H1 (cell line): ENCODE measurements around the gene ZCCHC17. TPM values are rescaled to one million over a fixed set of nuclear protein-coding genes. Genes with fewer than 3 reads are reported as not detected.

Experiments used
- CTCF ChIA-PET: fragments of 300-600 bp; sonication (Branson Sonifier 250); formaldehyde crosslinking; loops from one replicate; lab custom pipeline; 2021; ENCODE audit not compliant: partially characterized antibody; lab: Charles Lee
- POLR2A ChIA-PET: fragments of 300-600 bp; sonication (Branson Sonifier 250); formaldehyde crosslinking; loops from one replicate; lab custom pipeline; 2021; ENCODE audit warnings: inconsistent platforms; ENCODE audit not compliant: partially characterized antibody; lab: Charles Lee
- DNase-seq, 2 experiments: peaks; one replicate each; pipeline versions ENCODE4 v3.0.0 to v3.0.0-alpha.2; 2010 to 2022; ENCODE audit warnings: low spot score in 2 of 2, low read depth in 1 of 2, mixed read lengths in 1 of 2
- FAIRE-seq: peaks from 2 replicates; lab custom pipeline; 2011; peaks lifted over from hg19 to GRCh38; lab: Jason Lieb, UNC
- H2AFZ ChIP-seq: 2 replicates; pipeline ENCODE4 v1.8.1; 2012; ENCODE audit warnings: low read length, inconsistent platforms
- H2AK5ac ChIP-seq: 2 replicates; pipeline ENCODE4 v1.6.1; 2013; ENCODE audit warnings: low read depth, low read length
- H2BK120ac ChIP-seq: replicated peaks from 2 replicates; pipeline ENCODE3; 2013; ENCODE audit warnings: low read depth, low read length, inconsistent platforms
- H2BK12ac ChIP-seq: 2 replicates; pipeline ENCODE4 v1.6.1; 2013; ENCODE audit warnings: low read depth, low read length
- H2BK15ac ChIP-seq: 2 replicates; pipeline ENCODE4 v1.6.1; 2013; ENCODE audit warnings: low read length
- H2BK20ac ChIP-seq: 2 replicates; pipeline ENCODE4 v1.6.1; 2013; ENCODE audit warnings: low read length
- H2BK5ac ChIP-seq: 2 replicates; pipeline ENCODE4 v1.6.1; 2013; ENCODE audit warnings: low read depth, low read length
- H3K14ac ChIP-seq: 2 replicates; pipeline ENCODE4 v1.6.1; 2013; ENCODE audit warnings: inconsistent platforms; ENCODE audit not compliant: insufficient read length
- H3K18ac ChIP-seq: 2 replicates; pipeline ENCODE4 v1.6.1; 2013; ENCODE audit warnings: low read length; ENCODE audit errors: extremely low read depth
- H3K23ac ChIP-seq: 2 replicates; pipeline ENCODE4 v1.6.1; 2013; ENCODE audit warnings: inconsistent platforms; ENCODE audit not compliant: insufficient read length
- H3K23me2 ChIP-seq: 2 replicates; pipeline ENCODE4 v1.6.1; 2013; ENCODE audit warnings: low read depth, low read length
- H3K27ac ChIP-seq: 2 replicates; pipeline ENCODE4 v1.6.1; 2011; ENCODE audit warnings: low read depth, low read length, inconsistent platforms
- H3K27me3 ChIP-seq, 4 experiments: replicated peaks in 1 of 4; 1 replicate in 1 of 4; 2 replicates in 3 of 4; pipeline versions ENCODE4 v1.6.1 to v1.8.1; 2011 to 2013; ENCODE audit warnings: low read length in 3 of 4, mild to moderate bottlenecking in 3 of 4, inconsistent platforms in 2 of 4, mixed read lengths in 2 of 4, moderate library complexity in 1 of 4; ENCODE audit not compliant: control insufficient read depth in 3 of 4, insufficient read depth in 3 of 4; ENCODE audit errors: extremely low read depth in 1 of 4
- H3K36me3 ChIP-seq, 4 experiments: 2 replicates each; pipeline versions ENCODE4 v1.6.1 to v1.8.1; 2011 to 2013; ENCODE audit warnings: mild to moderate bottlenecking in 4 of 4, low read length in 3 of 4, moderate library complexity in 2 of 4, control low read depth in 1 of 4, inconsistent platforms in 1 of 4; ENCODE audit not compliant: insufficient read depth in 4 of 4, control insufficient read depth in 2 of 4
- H3K4ac ChIP-seq: replicated peaks from 2 replicates; pipeline ENCODE3; 2013; ENCODE audit warnings: low read length, low read depth, mixed read lengths, inconsistent platforms; ENCODE audit not compliant: insufficient read length
- H3K4me1 ChIP-seq, 4 experiments: replicated peaks in 1 of 4; 1 replicate in 1 of 4; 2 replicates in 3 of 4; pipeline versions ENCODE4 v1.6.1 to v1.8.1; 2011 to 2013; ENCODE audit warnings: low read length in 3 of 4, inconsistent platforms in 2 of 4, mixed read lengths in 1 of 4; ENCODE audit not compliant: insufficient read depth in 4 of 4, control insufficient read depth in 3 of 4
- H3K4me2 ChIP-seq, 2 experiments: 2 replicates each; pipeline versions ENCODE4 v1.6.1 to v1.8.1; 2011 to 2013; ENCODE audit warnings: low read depth in 2 of 2, low read length in 2 of 2, control low read depth in 1 of 2, inconsistent platforms in 1 of 2, mild to moderate bottlenecking in 1 of 2; ENCODE audit not compliant: insufficient read depth in 1 of 2
- H3K4me3 ChIP-seq, 4 experiments: fragments of 200-600, 300-600 bp in 1 of 4; sonication (generic), shearing (Covaris generic), sonication (Bioruptor Twin) in 1 of 4; 2 replicates each; pipeline versions ENCODE4 v1.5.1 to v1.8.1; 2011 to 2016; ENCODE audit warnings: low read length in 4 of 4, low read depth in 3 of 4, control low read depth in 2 of 4, inconsistent platforms in 2 of 4, mild to moderate bottlenecking in 2 of 4, mixed read lengths in 1 of 4, moderate library complexity in 1 of 4; ENCODE audit not compliant: insufficient read depth in 2 of 4; ENCODE audit errors: extremely low read depth in 1 of 4
- H3K56ac ChIP-seq: replicated peaks from 2 replicates; pipeline ENCODE3; 2013; ENCODE audit warnings: low read depth, mild to moderate bottlenecking, mixed read lengths, low read length, inconsistent platforms; ENCODE audit not compliant: insufficient read length
- H3K79me1 ChIP-seq: 2 replicates; pipeline ENCODE4 v1.6.1; 2013; ENCODE audit warnings: low read depth, low read length, control low read depth
- H3K79me2 ChIP-seq, 2 experiments: 2 replicates each; pipeline versions ENCODE4 v1.6.1 to v1.8.1; 2012 to 2013; ENCODE audit warnings: low read length in 2 of 2, mild to moderate bottlenecking in 2 of 2, inconsistent platforms in 1 of 2; ENCODE audit not compliant: insufficient read depth in 2 of 2, control insufficient read depth in 1 of 2
- H3K9ac ChIP-seq, 4 experiments: replicated peaks in 1 of 4; 1 replicate in 1 of 4; 2 replicates in 3 of 4; pipeline versions ENCODE4 v1.6.1 to v1.8.1; 2011 to 2013; ENCODE audit warnings: low read depth in 3 of 4, low read length in 3 of 4, control low read depth in 2 of 4, mild to moderate bottlenecking in 2 of 4, moderate library complexity in 2 of 4, inconsistent platforms in 1 of 4; ENCODE audit errors: extremely low read depth in 1 of 4
- H3K9me3 ChIP-seq, 2 experiments: 2 replicates each; pipeline versions ENCODE4 v1.6.1 to v1.8.1; 2012 to 2013; ENCODE audit warnings: mild to moderate bottlenecking in 2 of 2, moderate library complexity in 2 of 2, control low read depth in 1 of 2, inconsistent platforms in 1 of 2, low read depth in 1 of 2, low read length in 1 of 2, mixed read lengths in 1 of 2; ENCODE audit not compliant: insufficient read depth in 2 of 2
- H4K20me1 ChIP-seq, 2 experiments: replicated peaks in 1 of 2; 2 replicates each; pipeline versions ENCODE3 to v1.8.1; 2011 to 2013; ENCODE audit warnings: inconsistent platforms in 2 of 2, low read length in 2 of 2, mild to moderate bottlenecking in 1 of 2; ENCODE audit not compliant: insufficient read depth in 2 of 2, control insufficient read depth in 1 of 2
- H4K5ac ChIP-seq: 2 replicates; pipeline ENCODE4 v1.6.1; 2013; ENCODE audit warnings: low read length, low read depth, mixed read lengths, inconsistent platforms; ENCODE audit not compliant: insufficient read length
- H4K8ac ChIP-seq: 2 replicates; pipeline ENCODE4 v1.8.0; 2013; ENCODE audit warnings: mild to moderate bottlenecking, moderate library complexity, low read length, inconsistent platforms; ENCODE audit not compliant: insufficient read depth; ENCODE audit errors: extremely low read depth
- H4K91ac ChIP-seq: replicated peaks from 2 replicates; pipeline ENCODE3; 2013; ENCODE audit warnings: low read length, mixed read lengths, inconsistent platforms; ENCODE audit not compliant: insufficient read length
- ASH2L ChIP-seq: fragments of 200-600, 300-600 bp; sonication (generic); IDR thresholded peaks from one replicate; pipeline ENCODE4 v1.7.1; 2017; ENCODE audit warnings: low read length
- CREB1 ChIP-seq: IDR thresholded peaks from 2 replicates; pipeline ENCODE4 v1.6.1; 2012; ENCODE audit warnings: inconsistent platforms
- EP300 ChIP-seq, 2 experiments: IDR thresholded peaks; 1 replicate in 1 of 2; 2 replicates in 1 of 2; pipeline ENCODE4 v1.6.1; 2011 to 2012; ENCODE audit warnings: low read depth in 2 of 2, low read length in 2 of 2, mild to moderate bottlenecking in 2 of 2, borderline replicate concordance in 1 of 2, inconsistent platforms in 1 of 2, moderate library complexity in 1 of 2
- GABPA ChIP-seq: IDR thresholded peaks from 2 replicates; pipeline ENCODE4 v1.6.1; 2011; ENCODE audit warnings: mild to moderate bottlenecking, low read length, moderate library complexity, borderline replicate concordance; ENCODE audit not compliant: insufficient read depth
- HDAC6 ChIP-seq: IDR thresholded peaks from one replicate; pipeline ENCODE4 v1.7.1; 2012; ENCODE audit warnings: low read depth, mild to moderate bottlenecking, inconsistent platforms, low read length, moderate library complexity
- KDM4A ChIP-seq: IDR thresholded peaks from one replicate; pipeline ENCODE4 v1.7.1; 2012; ENCODE audit warnings: low read depth, mild to moderate bottlenecking, moderate library complexity, low read length, inconsistent platforms; ENCODE audit not compliant: severe bottlenecking
- MAFK ChIP-seq: IDR thresholded peaks from 2 replicates; pipeline ENCODE4 v1.6.1; 2012; ENCODE audit warnings: low read depth, mild to moderate bottlenecking, improper control_type of control experiment, low read length
- NRF1 ChIP-seq: IDR thresholded peaks from 2 replicates; pipeline ENCODE4 v1.6.1; 2011; ENCODE audit warnings: mild to moderate bottlenecking, low read depth, low read length, improper control_type of control experiment
- POLR2A ChIP-seq, 2 experiments: IDR thresholded peaks; 1 replicate in 1 of 2; 2 replicates in 1 of 2; pipeline ENCODE4 v1.6.1; 2011; ENCODE audit warnings: low read depth in 2 of 2, low read length in 2 of 2, mild to moderate bottlenecking in 2 of 2; ENCODE audit errors: control extremely low read depth in 1 of 2
- SIRT6 ChIP-seq: IDR thresholded peaks from one replicate; pipeline ENCODE4 v1.7.1; 2012; ENCODE audit warnings: low read length, inconsistent platforms
- SIX5 ChIP-seq: IDR thresholded peaks from 2 replicates; pipeline ENCODE4 v1.6.1; 2011; ENCODE audit warnings: mild to moderate bottlenecking, low read depth, low read length
- SP2 ChIP-seq: IDR thresholded peaks from 2 replicates; pipeline ENCODE4 v1.6.1; 2012; ENCODE audit warnings: mild to moderate bottlenecking, low read length, inconsistent platforms
- SRF ChIP-seq: IDR thresholded peaks from 2 replicates; pipeline ENCODE4 v1.6.1; 2011; ENCODE audit warnings: mild to moderate bottlenecking, low read depth, low read length, moderate library complexity
- TBP ChIP-seq: IDR thresholded peaks from 2 replicates; pipeline ENCODE4 v1.6.1; 2011; ENCODE audit warnings: low read depth, low read length, improper control_type of control experiment
- WGBS, 2 experiments: shearing (Covaris generic) in 1 of 2; methylation state at CpG; one replicate each; pipeline versions ENCODE4 v1.1.6 to v1.1.7; 2013 to 2015; ENCODE audit warnings: low lambda C conversion rate in 2 of 2, mixed read lengths in 2 of 2, inconsistent platforms in 1 of 2, low coverage in 1 of 2, missing lambda C conversion rate in 1 of 2; ENCODE audit not compliant: insufficient replicate concordance in 2 of 2, insufficient coverage in 1 of 2, insufficient read length in 1 of 2; ENCODE audit errors: extremely low coverage in 1 of 2, missing lambda C conversion rate in 1 of 2; 5-methylcytosine and 5-hydroxymethylcytosine counted together
- polyA plus RNA-seq, 7 experiments: library from polyadenylated mRNA; depleted of rRNA in 3 of 7; stranded (reverse) in 5 of 7; unstranded in 2 of 7; fragments of >200 nt in 5 of 7; fragments of 200-250 nt in 2 of 7; gene quantifications; 1 replicate in 5 of 7; 2 replicates in 1 of 7; 4 replicates in 1 of 7; pipeline versions ENCODE4 v1.2.1 to v1.2.3, GENCODE V29; 2011 to 2013; ENCODE audit warnings: missing spikeins in 2 of 7, mixed read lengths in 2 of 7
- total RNA-seq: library from RNA; stranded (reverse); fragmentation: NEBNext Ultra II Directional; extraction: Animal tissue kit (Norgen Biotek cat#: 25700); gene quantifications from 2 replicates; pipeline ENCODE4 v1.2.1, GENCODE V29; 2021
- TF ChIP-seq, protein P1 (sequence below): IDR thresholded peaks from 2 replicates; pipeline ENCODE4 v1.6.1; 2011; ENCODE audit warnings: low read length, improper control_type of control experiment

ZCCHC17 gene
- total and polyA plus RNA-seq, 2 of the 8 experiments (the other 6 are each of a cell fraction or from before 2014, with no cell fraction given) = 51.6 to 59.3 TPM

DNA sequence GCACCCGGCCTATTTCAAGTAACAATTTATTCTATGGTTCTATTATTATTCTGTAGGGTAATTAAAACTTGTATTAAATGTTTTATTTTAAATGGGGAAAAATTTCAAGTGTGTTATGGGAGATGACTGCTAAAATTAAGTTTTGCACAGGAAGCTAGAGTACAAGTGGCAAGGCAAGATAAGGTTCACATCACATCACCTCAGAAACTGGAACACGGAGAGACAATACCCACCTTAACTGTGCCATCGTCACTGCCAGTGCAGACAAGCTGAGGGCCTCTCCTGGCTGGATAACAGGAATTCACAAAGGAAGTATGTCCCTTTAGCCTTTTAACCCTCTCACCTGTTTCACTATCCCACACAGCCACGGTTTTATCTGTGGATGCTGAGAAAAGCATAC is 7.8 kb upstream of the ZCCHC17 start:
- no peak overlapping the region for H3K56ac ChIP-seq
- no peak overlapping the region for H4K8ac ChIP-seq
- H3K4me2 ChIP-seq = no peak overlapping the region
- H2AK5ac ChIP-seq = no peak overlapping the region
- H2AFZ ChIP-seq = no peak overlapping the region
- no peak overlapping the region for H3K4ac ChIP-seq
- POLR2A ChIA-PET = interaction anchor here (1.4 to 4.8 kb wide), 3 partner anchors 9 to 25 kb away, joined by 3 to 45 read pairs (median 4); no protein-coding TSS in a partner anchor
- no peak overlapping the region for H2BK5ac ChIP-seq
- 92% methylated on average over 4 of the region's 4 CpGs; no CpG with 5 or more reads in 1 of the 2 experiments for WGBS, 2 experiments
- no peak overlapping the region for H3K23ac ChIP-seq
- no peak overlapping the region; a peak in 1 of 7 replicates for H3K9ac ChIP-seq
- H3K4me3 ChIP-seq = no peak overlapping the region
- no peak for DNase-seq
- no peaks in the 10 kb centered on the region; the same call in none of the 2 replicates for H3K79me1 ChIP-seq
- CTCF ChIA-PET = interaction anchor here (0.7 kb wide), 1 partner anchor 23 kb away, joined by 3 read pairs; no protein-coding TSS in a partner anchor
- H2BK120ac ChIP-seq = no peak overlapping the region
- H3K14ac ChIP-seq = no peak overlapping the region
- H3K79me2 ChIP-seq = peaks cover 0 to 11% of the 10 kb centered on the region in 2 experiments; a peak in 1 of 4 replicates
- H2BK12ac ChIP-seq = no peak overlapping the region
- H4K20me1 ChIP-seq = peaks cover 0 to 6% of the 10 kb centered on the region in 2 experiments
- FAIRE-seq = no peak
- H3K4me1 ChIP-seq = no peaks in the 10 kb centered on the region
- no peak overlapping the region for H4K91ac ChIP-seq
- no peak overlapping the region for H2BK15ac ChIP-seq
- no peaks in the 10 kb centered on the region for H3K23me2 ChIP-seq
- peaks cover 33 to 95% (median 62%) of the 10 kb centered on the region in 4 experiments for H3K36me3 ChIP-seq
- H3K9me3 ChIP-seq = no peaks in the 10 kb centered on the region
- no peaks in the 10 kb centered on the region for H3K27me3 ChIP-seq
- H4K5ac ChIP-seq = no peak overlapping the region
- no peak overlapping the region for H3K18ac ChIP-seq
- H3K27ac ChIP-seq = no peak overlapping the region
- H2BK20ac ChIP-seq = no peak overlapping the region
- TF ChIP-seq GABPA (no peak), CREB1 (no peak), SIX5 (no peak), SP2 (no peak), KDM4A (no peak), ASH2L (no peak), NRF1 (no peak), SIRT6 (no peak), MAFK (no peak), EP300 (IDR thresholded peaks at IDR 0.05; ENCODE audit: borderline replicate concordance in 1 of 2, low read depth in 2 of 2, low read length in 2 of 2) (no peak), SRF (no peak), POLR2A (IDR thresholded peaks at IDR 0.05; ENCODE audit: control extremely low read depth in 1 of 2, low read depth in 2 of 2, low read length in 2 of 2) (no peak), HDAC6 (no peak), TBP (no peak)
- TF ChIP-seq, protein P1, sequence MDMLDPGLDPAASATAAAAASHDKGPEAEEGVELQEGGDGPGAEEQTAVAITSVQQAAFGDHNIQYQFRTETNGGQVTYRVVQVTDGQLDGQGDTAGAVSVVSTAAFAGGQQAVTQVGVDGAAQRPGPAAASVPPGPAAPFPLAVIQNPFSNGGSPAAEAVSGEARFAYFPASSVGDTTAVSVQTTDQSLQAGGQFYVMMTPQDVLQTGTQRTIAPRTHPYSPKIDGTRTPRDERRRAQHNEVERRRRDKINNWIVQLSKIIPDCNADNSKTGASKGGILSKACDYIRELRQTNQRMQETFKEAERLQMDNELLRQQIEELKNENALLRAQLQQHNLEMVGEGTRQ = no peak
